T47D (cell line): Measurements from ENCODE around the gene NCAPH2.

Source experiments
- DNase-seq, 2 experiments: peaks; one replicate each; pipeline versions ENCODE4 v3.0.0 to v3.0.0-alpha.2; 2011 to 2012; ENCODE audit warnings: low read depth in 1 of 2, low spot score in 1 of 2
- JUND ChIP-seq: IDR thresholded peaks from 2 replicates; pipeline ENCODE4 v1.6.1; 2012; ENCODE audit warnings: low read depth
- in situ Hi-C: cut with HindIII; loops from 2 replicates; pipeline ENCODE4 v1.10.0; 2016; ENCODE audit warnings: low sequenced_read_pairs, low pct_unique_long_range_greater_than_20kb

The NCAPH2 gene

DNA sequence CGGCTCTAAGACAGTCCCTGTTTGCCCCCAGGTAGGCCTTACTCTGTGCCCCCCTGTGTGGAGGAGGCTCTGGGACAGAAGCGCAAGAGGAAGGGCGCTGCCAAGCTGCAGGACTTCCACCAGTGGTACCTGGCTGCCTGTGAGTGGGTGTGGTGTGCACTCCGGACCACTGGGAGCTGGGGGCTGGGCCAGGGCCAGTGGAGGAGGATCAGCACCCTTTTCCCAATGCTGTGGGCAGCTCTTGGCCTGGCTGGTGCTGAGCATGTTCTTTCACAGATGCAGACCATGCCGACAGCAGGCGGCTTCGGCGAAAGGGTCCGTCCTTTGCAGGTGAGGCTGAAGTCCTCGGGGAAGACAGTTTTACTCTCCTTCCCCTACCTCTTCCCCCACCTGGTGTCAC is 13.7 kb downstream of the NCAPH2 start:
- in situ Hi-C loops = no loop called here
- no peak for TF ChIP-seq JUND

DNA sequence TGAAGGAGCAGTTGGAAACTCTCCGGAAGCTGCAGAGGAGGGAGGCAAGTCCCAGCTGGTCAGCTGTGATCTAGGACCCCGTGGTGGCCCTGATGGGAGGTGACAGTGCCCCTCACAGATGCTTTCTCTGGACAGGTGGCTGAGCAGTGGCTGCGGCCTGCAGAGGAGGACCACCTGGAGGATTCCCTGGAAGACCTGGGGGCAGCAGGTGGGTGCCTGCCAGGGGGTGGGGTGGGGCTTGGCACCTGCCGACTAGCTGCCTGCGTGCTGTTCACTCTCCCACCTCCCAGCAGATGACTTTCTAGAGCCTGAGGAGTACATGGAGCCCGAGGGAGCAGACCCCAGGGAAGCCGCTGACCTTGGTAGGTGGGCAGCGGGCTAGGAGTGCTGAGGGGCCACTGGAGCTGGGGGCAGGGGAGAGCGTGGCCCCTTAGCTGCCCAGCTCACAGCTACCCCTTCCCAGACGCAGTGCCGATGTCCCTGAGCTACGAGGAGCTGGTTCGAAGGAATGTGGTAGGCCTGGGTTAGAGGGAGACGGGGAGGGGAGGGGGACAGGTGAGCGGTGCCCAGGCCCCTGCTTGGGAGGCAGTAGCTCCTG is 14.3 kb downstream of the NCAPH2 start:
- no peak for TF ChIP-seq JUND
- in situ Hi-C loops = no loop called here
- DNase-seq = no peak

More for the DNA sequence above, 13.7 kb downstream of the NCAPH2 start:
- no peak for DNase-seq

DNA sequence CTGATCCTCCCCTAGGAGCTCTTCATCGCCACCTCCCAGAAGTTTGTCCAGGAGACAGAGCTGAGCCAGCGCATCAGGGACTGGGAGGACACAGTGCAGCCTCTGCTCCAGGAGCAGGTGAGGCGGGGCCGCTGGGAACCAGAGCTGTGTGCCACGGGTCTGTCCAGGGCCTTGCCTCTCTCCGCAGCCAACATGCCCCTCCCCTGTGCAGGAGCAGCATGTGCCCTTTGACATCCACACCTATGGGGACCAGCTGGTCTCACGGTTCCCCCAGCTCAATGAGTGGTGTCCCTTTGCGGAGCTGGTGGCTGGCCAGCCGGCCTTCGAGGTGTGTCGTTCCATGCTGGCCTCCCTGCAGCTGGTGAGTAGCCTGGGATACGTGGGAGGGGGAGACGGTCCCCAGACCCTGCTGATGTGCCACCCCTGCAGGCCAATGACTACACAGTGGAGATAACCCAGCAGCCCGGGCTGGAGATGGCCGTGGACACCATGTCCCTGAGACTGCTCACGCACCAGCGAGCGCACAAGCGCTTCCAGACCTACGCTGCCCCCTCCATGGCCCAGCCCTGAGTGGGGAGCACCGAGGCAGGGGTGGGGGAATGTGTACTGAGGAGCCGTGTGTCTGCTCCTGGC is 14.9 kb downstream of the NCAPH2 start:
- no peak for DNase-seq
- in situ Hi-C loops = no loop called here
- TF ChIP-seq JUND = no peak

DNA sequence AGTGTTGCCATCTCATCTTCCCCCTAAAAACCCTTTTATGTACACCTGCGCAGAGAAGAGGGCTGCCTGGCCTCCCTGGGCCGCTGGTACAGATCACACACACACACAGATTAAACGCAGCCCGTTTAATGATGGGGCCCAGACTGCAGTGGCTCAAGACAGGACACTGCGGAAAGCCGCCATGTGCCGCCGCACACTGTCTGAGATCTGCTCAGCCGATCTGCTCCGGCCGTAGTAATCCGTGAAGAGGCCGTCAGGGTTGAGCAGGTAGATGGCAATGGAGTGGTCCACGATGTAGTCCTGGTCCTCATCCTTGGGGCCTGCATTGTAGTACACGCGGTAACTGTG is 15.4 kb downstream of the NCAPH2 start:
- in situ Hi-C loops = no loop called here
- no peak for DNase-seq
- TF ChIP-seq JUND = no peak

DNA sequence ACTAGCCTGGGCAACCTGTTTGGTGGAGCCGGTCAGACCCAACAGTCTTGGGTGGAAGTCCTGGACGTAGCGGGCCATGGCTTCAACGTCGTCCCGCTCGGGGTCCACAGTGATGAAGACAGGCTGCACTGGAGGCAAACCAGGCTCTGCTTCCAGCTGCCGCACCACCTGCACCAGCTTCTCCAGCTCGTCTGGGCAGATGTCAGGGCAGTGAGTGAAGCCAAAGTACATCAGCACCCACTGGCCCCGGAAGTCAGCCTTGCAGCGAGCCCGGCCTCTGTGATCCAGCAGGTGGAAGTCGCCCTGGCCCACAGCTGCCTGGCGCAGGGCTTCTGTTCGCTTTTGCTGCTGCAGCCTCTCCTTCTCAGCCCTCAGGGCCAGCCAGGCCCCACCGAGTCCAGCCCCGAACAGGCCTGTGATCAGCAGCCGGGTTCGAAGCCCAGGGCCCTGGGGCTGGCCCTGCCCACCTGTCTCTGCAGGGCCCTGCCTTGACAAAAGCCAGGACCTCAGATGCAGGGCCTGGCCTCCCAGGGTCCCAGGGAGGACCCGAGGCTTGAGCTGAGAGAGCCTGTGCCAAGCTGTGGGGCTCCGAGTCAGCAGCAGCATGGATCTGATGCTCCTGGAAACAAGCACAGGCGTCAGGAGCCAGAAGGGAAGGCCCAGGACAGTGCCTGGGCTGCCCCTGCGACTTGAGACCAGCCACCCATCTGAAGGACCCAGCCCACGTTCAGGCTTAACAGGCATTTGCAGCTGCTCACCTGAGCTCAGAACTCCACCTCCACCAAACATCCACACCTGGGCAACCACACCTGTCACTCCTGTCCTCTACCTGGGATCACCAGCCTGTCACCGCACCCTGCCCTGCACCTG is 16.0 kb downstream of the NCAPH2 start:
- in situ Hi-C loops = no loop called here
- no peak for DNase-seq
- TF ChIP-seq JUND = no peak

DNA sequence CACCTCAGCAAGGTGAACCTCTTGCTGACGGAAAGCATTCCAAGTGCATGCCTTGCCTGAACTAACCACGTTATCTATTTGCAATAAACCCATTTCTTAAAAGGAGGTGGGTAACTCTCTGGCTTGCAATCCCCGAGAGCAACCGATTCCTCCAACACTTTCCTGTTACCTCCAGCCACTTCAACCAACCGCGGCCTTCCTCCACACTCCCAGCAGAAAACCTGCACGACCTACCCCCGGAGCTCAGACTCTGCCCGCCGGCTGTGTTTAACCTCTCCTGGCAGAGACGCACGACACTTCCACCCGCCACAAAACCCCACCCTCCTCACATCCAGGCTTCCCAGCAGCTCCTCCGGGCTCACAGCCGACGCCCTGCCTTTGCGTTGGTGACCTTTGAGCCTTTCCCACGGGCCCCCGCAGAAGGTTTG is 16.7 kb downstream of the NCAPH2 start:
- DNase-seq = no peak
- TF ChIP-seq JUND = no peak
- in situ Hi-C loops = no loop called here

DNA sequence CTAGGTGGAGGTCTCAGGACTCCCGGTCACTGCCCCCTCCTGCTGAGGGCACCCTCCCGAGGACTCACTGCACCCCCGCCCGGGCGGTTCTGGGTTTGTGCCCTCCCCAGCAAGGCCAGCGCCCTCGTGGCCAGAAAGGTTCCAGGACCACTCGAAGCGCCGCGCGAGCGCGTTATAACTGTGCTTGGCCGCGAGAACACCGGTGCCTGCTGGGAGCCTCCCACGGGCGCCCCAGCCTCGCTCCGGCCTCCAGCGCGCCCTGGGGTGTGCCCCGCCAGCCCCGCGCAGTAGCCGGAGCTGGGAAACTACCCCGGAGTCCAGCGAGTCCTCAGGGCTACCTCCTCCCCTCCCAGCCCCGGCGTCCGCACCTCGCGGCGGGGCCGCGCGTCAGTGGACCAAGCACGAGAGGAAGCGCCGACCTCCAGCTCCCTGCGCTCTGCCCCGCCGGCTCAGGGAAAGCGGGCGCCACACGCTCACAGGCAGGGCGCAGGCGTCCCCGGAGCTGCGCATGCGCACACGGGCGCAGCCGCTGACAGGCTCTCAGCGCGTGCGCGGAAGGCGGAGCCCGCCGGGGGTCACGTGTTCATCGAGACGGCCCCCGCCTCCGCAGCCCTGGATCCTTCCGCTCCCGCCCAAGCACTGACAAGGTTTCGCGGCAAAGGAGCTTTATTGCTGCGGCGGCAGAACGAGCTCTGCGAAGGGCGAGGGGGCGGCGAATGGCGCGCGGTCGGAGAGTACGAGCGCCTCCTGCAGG is 17.3 kb downstream of the NCAPH2 start, which contains the start of gene SCO2:
Gene SCO2, minus strand, starts transcription at position 495 of the 754 bp plus-strand sequence. CDS start 1,187 bp downstream, outside the sequence.
- peak; percentile 95 to 96 for DNase-seq
- in situ Hi-C loops = no loop called here
- no peak for TF ChIP-seq JUND

DNA sequence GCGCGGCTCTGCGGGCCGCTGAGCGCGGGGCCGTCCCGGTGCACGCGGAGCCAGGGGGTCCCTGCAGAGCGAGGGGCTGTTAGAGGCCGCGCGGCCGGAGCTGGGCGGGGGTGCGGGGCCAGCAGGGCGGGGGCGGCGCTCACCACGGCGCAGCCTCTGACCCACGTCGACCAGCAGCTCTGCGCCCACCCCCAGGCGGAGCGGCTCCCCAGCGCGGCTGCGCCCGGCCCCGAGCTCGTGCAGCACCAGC is 17.8 kb downstream of the NCAPH2 start:
- DNase-seq = no peak
- in situ Hi-C loops = no loop called here
- TF ChIP-seq JUND = no peak

DNA sequence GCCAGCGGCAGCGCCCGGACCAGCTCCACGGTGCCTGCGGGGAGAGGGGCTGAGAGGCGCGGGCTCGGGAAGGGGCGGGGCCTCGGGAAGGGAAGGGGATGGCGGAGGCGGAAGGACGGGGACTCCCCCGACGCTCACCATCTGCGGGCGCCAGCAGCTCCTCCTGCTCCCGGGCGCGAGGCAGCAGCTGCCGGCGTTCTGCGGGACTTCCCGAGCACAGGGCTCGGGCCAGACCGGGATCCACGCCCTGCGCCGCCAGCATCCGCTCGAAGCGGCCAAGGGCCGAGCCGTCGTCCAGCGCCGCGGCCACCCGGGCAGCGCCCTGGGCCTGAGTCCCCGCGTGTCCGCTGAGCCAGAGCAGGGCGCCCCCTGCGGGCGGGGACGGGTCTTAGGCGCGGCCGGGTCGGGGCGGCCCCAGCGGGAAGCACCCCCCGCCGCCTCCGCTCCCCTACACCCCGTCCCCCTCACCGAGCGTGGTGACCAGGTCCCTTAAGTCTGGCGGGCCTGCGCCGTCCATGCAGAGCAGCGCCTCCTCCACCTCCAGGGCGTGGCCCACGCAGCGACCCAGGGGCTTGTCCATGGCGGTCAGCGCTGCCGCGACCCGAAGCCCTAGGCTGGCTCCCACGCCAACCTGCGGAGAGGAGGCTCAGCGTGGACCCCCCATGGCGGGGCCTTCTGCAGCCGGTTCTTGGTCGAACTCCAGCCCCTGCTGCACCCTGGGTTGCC is 18.2 kb downstream of the NCAPH2 start:
- DNase-seq = peak; percentile 58 to 68
- TF ChIP-seq JUND = no peak
- in situ Hi-C loops = no loop called here

DNA sequence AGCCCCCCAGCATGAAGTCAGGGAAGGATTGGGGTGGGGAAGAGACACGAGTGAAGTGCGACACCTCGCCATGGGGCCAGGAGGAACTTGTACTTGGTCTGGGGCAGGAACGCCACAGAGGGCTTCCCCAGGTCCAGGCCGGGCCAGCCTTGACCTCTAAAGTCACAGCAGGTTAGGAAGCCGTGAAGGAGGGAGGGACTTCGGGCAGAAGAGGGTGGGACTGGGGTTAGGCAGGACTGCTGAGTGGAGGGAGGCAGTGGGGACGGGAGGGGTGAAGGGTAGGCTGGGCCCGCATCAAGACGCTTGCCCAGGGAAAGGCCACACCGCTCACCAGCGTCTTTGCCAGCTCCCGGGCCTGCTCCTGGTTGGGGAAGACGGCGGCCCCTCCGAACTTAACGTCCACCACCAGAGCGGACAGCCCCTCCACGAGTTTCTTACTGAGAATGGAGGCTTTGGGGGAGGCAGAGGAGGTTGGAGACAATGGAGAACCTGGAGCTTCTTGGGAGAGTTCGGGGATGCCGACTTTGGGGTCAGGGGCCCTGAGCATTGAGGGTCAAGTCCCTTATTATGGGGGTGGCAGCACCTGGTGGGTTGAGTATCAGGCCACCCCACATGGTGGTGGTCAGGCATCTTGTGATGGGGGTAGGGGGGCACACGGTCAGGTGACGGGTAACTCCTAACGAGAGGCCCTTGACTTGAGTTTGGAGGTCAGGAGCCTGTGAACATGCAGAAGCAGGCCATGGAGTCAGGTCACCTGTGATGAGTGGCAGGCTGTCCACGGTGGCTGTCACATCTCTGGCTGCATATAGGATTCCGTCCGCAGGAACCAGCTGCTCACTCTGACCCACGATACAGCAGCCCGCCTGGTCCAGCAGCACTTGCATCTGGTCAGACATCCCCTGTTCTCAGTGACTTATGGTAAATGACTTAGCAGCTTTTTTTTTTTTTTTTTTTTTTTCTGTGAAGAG is 19.1 kb downstream of the NCAPH2 start:
- TF ChIP-seq JUND = no peak
- DNase-seq = peak; percentile 56 to 72
- in situ Hi-C loops = no loop called here

DNA sequence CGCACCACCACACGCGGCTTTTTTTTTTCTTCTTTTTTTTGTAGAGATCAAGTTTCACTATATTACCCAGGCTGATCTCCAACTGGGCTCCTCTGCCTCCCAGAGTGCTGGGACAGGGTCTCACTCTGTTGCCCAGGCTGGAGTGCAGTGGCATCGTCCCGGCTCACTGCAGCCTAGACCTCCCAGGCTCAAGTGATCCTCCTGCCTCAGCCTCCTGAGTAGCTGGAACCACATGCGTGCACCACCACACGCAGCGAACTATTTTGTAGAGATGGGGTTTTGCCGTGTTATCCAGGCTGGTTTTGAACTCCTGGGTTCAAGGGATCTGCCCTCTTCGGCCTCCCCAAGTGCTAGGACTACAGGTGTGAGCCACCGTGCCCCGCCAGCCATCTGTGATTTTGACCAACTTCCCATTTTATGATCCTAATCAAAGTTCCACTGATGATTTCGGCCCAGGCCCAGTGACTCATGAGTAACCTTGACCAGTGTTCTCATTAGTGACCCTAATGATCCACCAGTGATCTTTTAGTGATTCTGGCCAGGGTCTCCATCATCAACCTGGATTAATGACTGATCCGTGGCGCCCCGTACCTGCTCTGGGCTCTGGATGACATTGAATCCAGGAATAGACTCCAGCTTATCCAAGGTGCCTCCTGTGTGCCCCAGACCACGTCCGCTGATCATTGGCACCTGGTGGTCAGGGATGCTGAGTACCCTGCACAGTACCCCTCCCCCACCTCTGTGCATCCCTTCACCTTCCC is 20.1 kb downstream of the NCAPH2 start:
- TF ChIP-seq JUND = no peak
- DNase-seq = no peak
- in situ Hi-C loops = no loop called here
